Measurements from ENCODE around the gene RFX2.
A peak's percentile ranks its signal among the peaks of the same experiment; 100 is the strongest.

The RFX2 gene

GRCh38 chr19:6020166-6020882 lies 90.0 kb downstream of the RFX2 start:
- no peak overlapping the region for H3K9ac ChIP-seq (ENCODE audit: low read length)
- no peak overlapping the region for H3K4me2 ChIP-seq (ENCODE audit: low read depth, low read length, poor library complexity, severe bottlenecking)

GRCh38 chr19:6018786-6019185 lies 91.5 kb downstream of the RFX2 start:
- no peaks in the 10 kb centered on the region for H3K9me2 ChIP-seq (replicated peaks; ENCODE audit: insufficient read depth, low read length)
- no peaks in the 10 kb centered on the region for H4K20me1 ChIP-seq (ENCODE audit: low read depth, low read length)
- no peaks in the 10 kb centered on the region for H3K36me3 ChIP-seq (ENCODE audit: low read length)

More at GRCh38 chr19:6020166-6020882, 90.0 kb downstream of the RFX2 start:
- Histone ChIP-seq H3K27me3 (ENCODE audit: low read length) (no peaks in the 10 kb centered on the region), H3F3A (ENCODE audit: insufficient read depth) (no peaks in the 10 kb centered on the region), H3K27ac (ENCODE audit: low read depth, low read length) (no peak overlapping the region), H3K79me2 (ENCODE audit: insufficient read depth, low read length) (no peaks in the 10 kb centered on the region), H3K9me2 (replicated peaks; ENCODE audit: insufficient read depth, low read length) (no peaks in the 10 kb centered on the region), H2AFZ (ENCODE audit: low read depth, low read length, severe bottlenecking) (no peak overlapping the region), H3K4me3 (ENCODE audit: insufficient read depth, low read length, poor library complexity, severe bottlenecking) (no peak overlapping the region), H3K36me3 (ENCODE audit: low read length) (no peaks in the 10 kb centered on the region), H4K20me1 (ENCODE audit: low read depth, low read length) (no peaks in the 10 kb centered on the region), H3K9me3 (ENCODE audit: insufficient read depth, low read length) (no peaks in the 10 kb centered on the region)
- TF ChIP-seq, protein P1, sequence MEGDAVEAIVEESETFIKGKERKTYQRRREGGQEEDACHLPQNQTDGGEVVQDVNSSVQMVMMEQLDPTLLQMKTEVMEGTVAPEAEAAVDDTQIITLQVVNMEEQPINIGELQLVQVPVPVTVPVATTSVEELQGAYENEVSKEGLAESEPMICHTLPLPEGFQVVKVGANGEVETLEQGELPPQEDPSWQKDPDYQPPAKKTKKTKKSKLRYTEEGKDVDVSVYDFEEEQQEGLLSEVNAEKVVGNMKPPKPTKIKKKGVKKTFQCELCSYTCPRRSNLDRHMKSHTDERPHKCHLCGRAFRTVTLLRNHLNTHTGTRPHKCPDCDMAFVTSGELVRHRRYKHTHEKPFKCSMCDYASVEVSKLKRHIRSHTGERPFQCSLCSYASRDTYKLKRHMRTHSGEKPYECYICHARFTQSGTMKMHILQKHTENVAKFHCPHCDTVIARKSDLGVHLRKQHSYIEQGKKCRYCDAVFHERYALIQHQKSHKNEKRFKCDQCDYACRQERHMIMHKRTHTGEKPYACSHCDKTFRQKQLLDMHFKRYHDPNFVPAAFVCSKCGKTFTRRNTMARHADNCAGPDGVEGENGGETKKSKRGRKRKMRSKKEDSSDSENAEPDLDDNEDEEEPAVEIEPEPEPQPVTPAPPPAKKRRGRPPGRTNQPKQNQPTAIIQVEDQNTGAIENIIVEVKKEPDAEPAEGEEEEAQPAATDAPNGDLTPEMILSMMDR (IDR thresholded peaks at IDR 0.05; ENCODE audit: insufficient read depth, low read length, poor library complexity, severe bottlenecking), result no peak
- no peak for TF ChIP-seq EZH2phosphoT487 (conservative IDR thresholded peaks at IDR 0.05; ENCODE audit: low read length)

DNA sequence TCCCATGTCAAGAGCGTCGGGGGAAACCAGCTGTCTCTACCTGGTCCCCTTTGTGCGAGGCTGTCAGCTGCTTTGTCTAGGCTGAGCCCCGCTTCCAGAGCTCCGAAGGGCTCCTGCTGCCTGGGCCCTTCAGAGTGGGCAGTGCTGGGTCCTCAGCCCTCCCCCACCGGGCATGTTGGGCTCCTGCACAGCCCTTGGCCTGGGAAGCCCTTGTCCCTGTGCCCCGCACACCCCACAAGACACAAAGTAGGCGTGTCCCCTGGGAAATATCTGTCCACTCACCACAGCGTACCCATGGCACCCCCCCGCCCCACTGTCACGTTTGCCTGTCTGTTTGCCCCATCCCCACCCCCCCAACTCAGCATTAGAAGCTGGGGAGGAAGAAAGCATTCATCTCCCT lies 92.7 kb downstream of the RFX2 start:
- Histone ChIP-seq H2AFZ (ENCODE audit: low read depth, low read length, severe bottlenecking) (no peak overlapping the region), H3K27me3 (ENCODE audit: low read length) (no peaks in the 10 kb centered on the region), H3K79me2 (ENCODE audit: insufficient read depth, low read length) (no peaks in the 10 kb centered on the region), H3K4me3 (ENCODE audit: insufficient read depth, low read length, poor library complexity, severe bottlenecking) (no peak overlapping the region), H3K4me2 (ENCODE audit: low read depth, low read length, poor library complexity, severe bottlenecking) (no peak overlapping the region), H3K36me3 (ENCODE audit: low read length) (no peaks in the 10 kb centered on the region), H3K9me3 (ENCODE audit: insufficient read depth, low read length) (no peaks in the 10 kb centered on the region), H3K27ac (ENCODE audit: low read depth, low read length) (no peak overlapping the region), H3K9me2 (replicated peaks; ENCODE audit: insufficient read depth, low read length) (no peaks in the 10 kb centered on the region), H3K9ac (ENCODE audit: low read length) (no peak overlapping the region), H4K20me1 (ENCODE audit: low read depth, low read length) (no peaks in the 10 kb centered on the region), H3F3A (ENCODE audit: insufficient read depth) (no peaks in the 10 kb centered on the region)
- TF ChIP-seq, protein P1 (IDR thresholded peaks at IDR 0.05; ENCODE audit: insufficient read depth, low read length, poor library complexity, severe bottlenecking), result no peak
- no peak for TF ChIP-seq EZH2phosphoT487 (conservative IDR thresholded peaks at IDR 0.05; ENCODE audit: low read length)

More at GRCh38 chr19:6018786-6019185, 91.5 kb downstream of the RFX2 start:
- H3K27ac ChIP-seq (ENCODE audit: low read depth, low read length), result no peak overlapping the region
- TF ChIP-seq, protein P1 (IDR thresholded peaks at IDR 0.05; ENCODE audit: insufficient read depth, low read length, poor library complexity, severe bottlenecking), result peak; percentile 13
- TF ChIP-seq EZH2phosphoT487 (conservative IDR thresholded peaks at IDR 0.05; ENCODE audit: low read length), result no peak
- no peak overlapping the region for H2AFZ ChIP-seq (ENCODE audit: low read depth, low read length, severe bottlenecking)
- H3K4me2 ChIP-seq (ENCODE audit: low read depth, low read length, poor library complexity, severe bottlenecking), result no peak overlapping the region
- no peak overlapping the region for H3K4me3 ChIP-seq (ENCODE audit: insufficient read depth, low read length, poor library complexity, severe bottlenecking)
- H3K9ac ChIP-seq (ENCODE audit: low read length), result no peak overlapping the region
- no peaks in the 10 kb centered on the region for H3K9me3 ChIP-seq (ENCODE audit: insufficient read depth, low read length)
- no peaks in the 10 kb centered on the region for H3K79me2 ChIP-seq (ENCODE audit: insufficient read depth, low read length)
- no peaks in the 10 kb centered on the region for H3F3A ChIP-seq (ENCODE audit: insufficient read depth)
- H3K27me3 ChIP-seq (ENCODE audit: low read length), result no peaks in the 10 kb centered on the region
